Peyer's patch (tissue), 4 donors: Measurements from ENCODE around the gene WDR1. TPM values are rescaled to one million over a fixed set of nuclear protein-coding genes. Genes with fewer than 3 reads are reported as not detected.

Experiments used
- DNase-seq, 3 donors: peaks; one replicate each; pipeline ENCODE4 v3.0.0-alpha.2; 2017 to 2019
- H3K27ac ChIP-seq, 4 donors: fragments of 200-600 bp; sonication (generic); one replicate each; pipeline ENCODE4 v1.5.1; 2016 to 2019
- H3K27me3 ChIP-seq, 2 donors: fragments of 200-600 bp; sonication (generic); one replicate each; pipeline ENCODE4 v1.5.1; 2019
- H3K36me3 ChIP-seq, 3 donors: fragments of 200-600 bp; sonication (generic); one replicate each; pipeline ENCODE4 v1.5.1; 2016 to 2019
- H3K4me1 ChIP-seq, 4 donors: fragments of 200-600 bp; sonication (generic); one replicate each; pipeline ENCODE4 v1.5.1; 2016 to 2019
- H3K4me3 ChIP-seq, 4 donors: fragments of 200-600 bp; sonication (generic); 1 replicate in 3 of 4; 2 replicates in 1 of 4; pipeline ENCODE4 v1.5.1; 2016 to 2019; ENCODE audit warnings: mild to moderate bottlenecking in 1 of 4
- H3K9me3 ChIP-seq, 4 donors: fragments of 200-600 bp; sonication (generic); one replicate each; pipeline ENCODE4 v1.5.1; 2016 to 2019; ENCODE audit warnings: mild to moderate bottlenecking in 1 of 4
- POLR2A ChIP-seq, 2 donors: fragments of 450-650 bp; IDR thresholded peaks; one replicate each; pipeline ENCODE4 v1.5.1; 2017; ENCODE audit warnings: antibody characterized with exemption in 2 of 2, mild to moderate bottlenecking in 2 of 2, moderate library complexity in 2 of 2
- total RNA-seq, 4 donors: library from RNA; depleted of rRNA; stranded (reverse); fragments of >200 nt; gene quantifications; one replicate each; pipeline ENCODE4 v1.1.0, GENCODE V29; 2016
- TF ChIP-seq, protein P1 (sequence below), 6 experiments: fragments of 450-650 bp in 4 of 6; fragments of 200-600 bp in 2 of 6; sonication (generic) in 1 of 6; IDR thresholded peaks; one replicate each; pipeline ENCODE4 v1.5.1; 2017 to 2019; ENCODE audit warnings: antibody characterized with exemption in 6 of 6, mild to moderate bottlenecking in 3 of 6, moderate library complexity in 1 of 6

The WDR1 gene
- total RNA-seq, 4 donors from 2014 or later, result 170 to 192 (median 180) TPM

GRCh38 chr4:10107111-10108091 lies 9.2 kb downstream of the WDR1 start:
- TF ChIP-seq, protein P1, sequence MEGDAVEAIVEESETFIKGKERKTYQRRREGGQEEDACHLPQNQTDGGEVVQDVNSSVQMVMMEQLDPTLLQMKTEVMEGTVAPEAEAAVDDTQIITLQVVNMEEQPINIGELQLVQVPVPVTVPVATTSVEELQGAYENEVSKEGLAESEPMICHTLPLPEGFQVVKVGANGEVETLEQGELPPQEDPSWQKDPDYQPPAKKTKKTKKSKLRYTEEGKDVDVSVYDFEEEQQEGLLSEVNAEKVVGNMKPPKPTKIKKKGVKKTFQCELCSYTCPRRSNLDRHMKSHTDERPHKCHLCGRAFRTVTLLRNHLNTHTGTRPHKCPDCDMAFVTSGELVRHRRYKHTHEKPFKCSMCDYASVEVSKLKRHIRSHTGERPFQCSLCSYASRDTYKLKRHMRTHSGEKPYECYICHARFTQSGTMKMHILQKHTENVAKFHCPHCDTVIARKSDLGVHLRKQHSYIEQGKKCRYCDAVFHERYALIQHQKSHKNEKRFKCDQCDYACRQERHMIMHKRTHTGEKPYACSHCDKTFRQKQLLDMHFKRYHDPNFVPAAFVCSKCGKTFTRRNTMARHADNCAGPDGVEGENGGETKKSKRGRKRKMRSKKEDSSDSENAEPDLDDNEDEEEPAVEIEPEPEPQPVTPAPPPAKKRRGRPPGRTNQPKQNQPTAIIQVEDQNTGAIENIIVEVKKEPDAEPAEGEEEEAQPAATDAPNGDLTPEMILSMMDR (IDR thresholded peaks at IDR 0.05), result no peak
- TF ChIP-seq POLR2A (IDR thresholded peaks at IDR 0.05), result no peak
- DNase-seq, result no peak
- H3K27me3 ChIP-seq, result no peaks in the 10 kb centered on the region
- H3K27ac ChIP-seq, result peak overlapping the region; percentile 53 to 85 (median 62)
- no peak overlapping the region for H3K4me3 ChIP-seq
- no peaks in the 10 kb centered on the region for H3K9me3 ChIP-seq
- peaks cover 0 to 49% (median 0%) of the 10 kb centered on the region in 3 donors for H3K36me3 ChIP-seq
- H3K4me1 ChIP-seq, result peaks cover 0 to 89% (median 44%) of the 10 kb centered on the region in 4 donors

DNA sequence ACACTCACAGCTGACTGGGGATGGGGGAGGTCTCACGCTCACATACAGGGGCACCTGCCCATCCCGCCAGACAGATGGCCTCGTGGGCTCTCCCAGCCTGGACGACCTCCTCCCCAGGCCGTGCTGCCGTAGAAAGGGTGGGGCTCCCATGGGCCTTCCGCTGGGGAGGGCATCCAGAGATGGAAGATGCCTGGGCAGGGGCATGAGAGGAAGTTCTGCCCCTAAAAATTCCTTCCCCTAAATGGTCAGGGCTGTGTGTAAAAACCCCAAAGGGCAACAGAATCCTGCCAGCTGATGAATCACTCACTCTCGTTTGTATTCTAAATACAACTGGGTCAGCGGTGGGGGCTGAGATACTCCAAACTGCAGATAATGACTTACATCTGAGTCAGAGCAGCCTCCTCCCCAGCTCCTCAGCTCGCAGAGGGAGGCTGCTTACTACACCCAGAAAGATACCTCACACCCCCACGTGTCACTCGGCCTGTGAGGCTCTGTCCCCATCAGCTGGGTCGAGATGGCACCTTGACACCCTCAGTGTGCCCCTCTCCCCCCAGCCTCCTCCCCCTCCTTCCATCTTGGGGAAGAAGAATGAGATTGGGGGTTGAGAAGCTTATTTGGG lies 10.1 kb downstream of the WDR1 start:
- Histone ChIP-seq H3K27ac (peak overlapping the region; percentile 53 to 85 (median 62)), H3K4me3 (no peak overlapping the region), H3K36me3 (peaks cover 0 to 49% (median 0%) of the 10 kb centered on the region in 3 donors), H3K9me3 (no peaks in the 10 kb centered on the region), H3K27me3 (no peaks in the 10 kb centered on the region), H3K4me1 (peaks cover 0 to 86% (median 43%) of the 10 kb centered on the region in 4 donors)
- peak in 2 of 3 donors; percentile 37 to 79 for DNase-seq
- TF ChIP-seq, protein P1 (IDR thresholded peaks at IDR 0.05), result no peak
- TF ChIP-seq POLR2A (IDR thresholded peaks at IDR 0.05), result no peak

DNA sequence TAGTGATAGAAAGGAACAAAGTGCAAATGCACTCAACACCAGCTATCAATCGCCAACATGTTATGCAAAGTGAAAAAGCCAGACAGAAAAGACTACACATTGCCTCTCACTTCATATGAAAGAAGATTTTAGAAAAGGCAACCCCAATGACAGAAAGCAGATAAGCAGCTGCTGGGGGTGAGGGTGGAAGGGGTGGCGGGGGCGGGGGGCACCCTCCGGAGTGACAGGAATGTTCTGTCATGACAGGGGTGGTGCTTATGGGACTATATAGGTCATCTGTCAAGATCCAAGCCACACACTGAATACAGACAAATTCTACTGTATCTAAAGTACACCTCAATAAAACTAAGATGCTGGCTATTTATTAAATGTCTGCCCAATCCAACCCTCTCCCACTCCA lies 10.7 kb downstream of the WDR1 start:
- TF ChIP-seq POLR2A (IDR thresholded peaks at IDR 0.05), result no peak
- TF ChIP-seq, protein P1 (IDR thresholded peaks at IDR 0.05), result no peak
- no peak for DNase-seq
- Histone ChIP-seq H3K27ac (peak overlapping the region; percentile 35 to 85 (median 60)), H3K9me3 (no peaks in the 10 kb centered on the region), H3K4me3 (no peak overlapping the region), H3K4me1 (peaks cover 0 to 87% (median 44%) of the 10 kb centered on the region in 4 donors), H3K36me3 (peaks cover 0 to 45% (median 0%) of the 10 kb centered on the region in 3 donors), H3K27me3 (no peaks in the 10 kb centered on the region)

- no peak for DNase-seq
- peaks cover 0 to 45% (median 0%) of the 10 kb centered on the region in 3 donors for H3K36me3 ChIP-seq
- no peaks in the 10 kb centered on the region for H3K27me3 ChIP-seq
- peaks cover 0 to 87% (median 45%) of the 10 kb centered on the region in 4 donors for H3K4me1 ChIP-seq
- TF ChIP-seq, protein P1 (IDR thresholded peaks at IDR 0.05), result no peak
- no peak for TF ChIP-seq POLR2A (IDR thresholded peaks at IDR 0.05)
- no peaks in the 10 kb centered on the region for H3K9me3 ChIP-seq
- H3K4me3 ChIP-seq, result no peak overlapping the region
- H3K27ac ChIP-seq, result peak overlapping the region; percentile 35 to 85 (median 60)
Measured at GRCh38 chr4:10105421-10105820, 11.2 kb downstream of the WDR1 start.

- H3K4me3 ChIP-seq, result no peak overlapping the region
- H3K9me3 ChIP-seq, result no peaks in the 10 kb centered on the region
- DNase-seq, result no peak
- TF ChIP-seq, protein P1 (IDR thresholded peaks at IDR 0.05), result no peak
- no peak for TF ChIP-seq POLR2A (IDR thresholded peaks at IDR 0.05)
- peaks cover 0 to 44% (median 0%) of the 10 kb centered on the region in 3 donors for H3K36me3 ChIP-seq
- peak overlapping the region; percentile 31 to 85 (median 44) for H3K27ac ChIP-seq
- no peaks in the 10 kb centered on the region for H3K27me3 ChIP-seq
- peaks cover 0 to 84% (median 43%) of the 10 kb centered on the region in 4 donors for H3K4me1 ChIP-seq
Measured at GRCh38 chr4:10104991-10105276, 11.7 kb downstream of the WDR1 start.
